ENCODE data around the gene ROBO1.

Gene ROBO1

GRCh38 chr3:78995087-78995486, 772.7 kb downstream of the ROBO1 start:
- TF ChIP-seq CTCF (IDR thresholded peaks at IDR 0.05) = no peak
- Histone ChIP-seq H3K4me3 (ENCODE audit: low read depth in 1 of 2, low read length in 1 of 2) (no peak overlapping the region), H3K27me3 (no peaks in the 10 kb centered on the region)

DNA sequence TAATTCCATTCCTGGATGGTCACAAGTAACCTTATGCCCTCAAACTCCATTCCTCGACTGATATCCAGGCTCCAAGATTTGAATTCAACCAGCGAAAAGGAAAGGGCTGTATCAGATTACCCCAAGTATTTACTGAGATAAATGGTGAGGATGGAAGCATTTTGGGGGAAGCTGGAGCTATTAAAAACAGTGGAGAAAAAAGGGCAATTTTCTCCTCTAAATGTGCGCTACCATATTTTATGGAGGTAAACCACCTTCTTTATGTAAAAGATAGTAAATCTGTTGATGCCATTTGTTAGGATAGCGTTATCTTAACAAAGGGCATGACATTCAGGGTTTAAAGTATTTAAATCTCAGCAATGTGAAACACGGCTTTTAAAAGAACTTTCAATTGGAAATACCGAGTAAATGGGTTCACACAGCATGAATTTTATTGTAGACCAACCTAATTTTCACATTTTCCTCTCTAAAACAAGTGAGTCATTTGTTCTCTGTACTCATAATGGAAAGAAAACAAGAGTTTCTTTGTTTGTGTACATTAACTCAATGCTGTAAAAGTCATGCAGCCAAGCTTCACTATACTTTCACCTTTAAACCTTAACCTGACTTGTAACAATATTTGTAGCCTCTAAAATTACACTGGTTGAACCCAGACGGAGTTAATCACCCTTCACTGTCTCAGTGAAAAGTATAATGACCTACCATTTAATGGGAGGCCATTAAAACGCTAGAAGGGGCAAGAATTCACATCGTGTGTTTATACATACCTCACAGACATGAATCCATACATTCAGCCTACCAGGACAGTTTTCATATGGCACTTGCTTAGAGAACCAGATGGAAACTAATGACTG, 773.4 kb downstream of the ROBO1 start:
- no peaks in the 10 kb centered on the region for H3K36me3 ChIP-seq
- no peak overlapping the region for H3K27ac ChIP-seq
- no peaks in the 10 kb centered on the region for H3K27me3 ChIP-seq
- TF ChIP-seq CTCF (IDR thresholded peaks at IDR 0.05) = no peak
- no peaks in the 10 kb centered on the region for H3K4me1 ChIP-seq (ENCODE audit: control insufficient read depth in 1 of 2, insufficient read depth in 1 of 2, low read depth in 1 of 2, low read length in 1 of 2)
- no peak overlapping the region for H3K4me3 ChIP-seq (ENCODE audit: low read depth in 1 of 2, low read length in 1 of 2)
- H3K9me3 ChIP-seq = no peaks in the 10 kb centered on the region

More at GRCh38 chr3:78995087-78995486, 772.7 kb downstream of the ROBO1 start:
- no peaks in the 10 kb centered on the region for H3K9me3 ChIP-seq
- no peak overlapping the region for H3K27ac ChIP-seq
- no peaks in the 10 kb centered on the region for H3K4me1 ChIP-seq (ENCODE audit: control insufficient read depth in 1 of 2, insufficient read depth in 1 of 2, low read depth in 1 of 2, low read length in 1 of 2)
- no peaks in the 10 kb centered on the region for H3K36me3 ChIP-seq

DNA sequence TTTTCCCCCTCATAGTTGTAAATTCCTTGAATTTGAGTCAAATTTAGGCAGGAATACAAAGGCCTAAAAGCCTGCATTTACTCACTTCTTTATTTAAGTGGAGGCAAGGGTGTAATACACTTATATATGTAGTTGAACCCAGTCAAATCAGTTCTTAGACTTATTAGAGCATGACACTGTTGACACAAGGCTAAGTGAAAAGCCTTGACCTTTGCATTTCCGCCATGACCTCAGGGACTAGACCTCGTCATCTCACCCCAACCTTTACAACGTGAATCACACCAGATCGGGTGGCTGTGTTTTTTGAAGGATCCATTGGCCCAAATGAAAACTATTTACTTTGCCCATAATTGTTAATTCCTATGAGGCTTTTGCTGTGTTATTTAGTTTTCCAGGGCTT, 774.4 kb downstream of the ROBO1 start:
- no peak for TF ChIP-seq CTCF (IDR thresholded peaks at IDR 0.05)
- Histone ChIP-seq H3K4me1 (ENCODE audit: control insufficient read depth in 1 of 2, insufficient read depth in 1 of 2, low read depth in 1 of 2, low read length in 1 of 2) (no peaks in the 10 kb centered on the region), H3K4me3 (ENCODE audit: low read depth in 1 of 2, low read length in 1 of 2) (no peak overlapping the region), H3K27ac (no peak overlapping the region), H3K9me3 (no peaks in the 10 kb centered on the region), H3K27me3 (no peaks in the 10 kb centered on the region), H3K36me3 (no peaks in the 10 kb centered on the region)

DNA sequence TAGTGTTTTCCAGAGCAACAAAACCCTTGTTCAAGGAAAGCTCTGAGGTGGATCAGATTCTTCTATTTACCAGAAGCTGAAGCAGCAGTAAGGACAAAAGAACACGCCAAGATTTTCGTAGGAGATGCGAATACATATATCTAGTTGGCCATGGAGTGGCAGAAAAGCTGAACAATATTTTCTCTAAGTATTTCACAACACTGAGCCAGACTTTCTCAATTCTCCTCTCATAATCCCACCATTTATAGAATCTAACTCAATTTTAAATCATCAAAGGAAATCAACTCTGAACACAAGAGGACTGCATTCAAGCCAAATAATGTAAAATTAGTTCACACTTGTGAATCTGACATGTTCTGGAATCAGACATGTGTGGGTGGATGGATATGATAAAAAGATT, 775.0 kb downstream of the ROBO1 start:
- H3K4me1 ChIP-seq (ENCODE audit: control insufficient read depth in 1 of 2, insufficient read depth in 1 of 2, low read depth in 1 of 2, low read length in 1 of 2) = no peaks in the 10 kb centered on the region
- H3K27ac ChIP-seq = no peak overlapping the region
- no peaks in the 10 kb centered on the region for H3K9me3 ChIP-seq
- no peak overlapping the region for H3K4me3 ChIP-seq (ENCODE audit: low read depth in 1 of 2, low read length in 1 of 2)
- no peaks in the 10 kb centered on the region for H3K36me3 ChIP-seq
- no peak for TF ChIP-seq CTCF (IDR thresholded peaks at IDR 0.05)
- no peaks in the 10 kb centered on the region for H3K27me3 ChIP-seq

DNA sequence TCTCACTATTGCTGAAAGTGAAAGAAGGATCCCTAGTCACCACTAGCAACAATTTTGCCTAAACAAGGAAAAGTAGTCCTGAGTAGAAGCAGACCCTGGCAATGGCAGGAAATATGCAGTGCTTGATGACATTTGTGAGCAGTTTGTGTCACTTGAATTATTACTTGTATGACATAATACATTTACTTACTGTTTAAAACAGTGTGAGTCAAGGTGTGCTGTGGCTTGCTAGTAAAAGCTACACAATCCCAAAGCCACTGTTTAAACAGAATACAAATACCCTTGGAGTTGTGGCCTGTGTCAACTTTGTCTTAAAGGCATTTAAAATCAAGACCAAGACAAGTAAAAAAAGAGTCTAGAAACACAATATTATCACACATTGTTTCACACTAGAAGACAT, 775.4 kb downstream of the ROBO1 start:
- Histone ChIP-seq H3K4me3 (ENCODE audit: low read depth in 1 of 2, low read length in 1 of 2) (no peak overlapping the region), H3K27me3 (no peaks in the 10 kb centered on the region), H3K36me3 (no peaks in the 10 kb centered on the region), H3K9me3 (no peaks in the 10 kb centered on the region), H3K27ac (no peak overlapping the region), H3K4me1 (ENCODE audit: control insufficient read depth in 1 of 2, insufficient read depth in 1 of 2, low read depth in 1 of 2, low read length in 1 of 2) (no peaks in the 10 kb centered on the region)
- no peak for TF ChIP-seq CTCF (IDR thresholded peaks at IDR 0.05)
